ENCODE measurements around the gene ZGPAT. TPM values are rescaled to one million over a fixed set of nuclear protein-coding genes. Genes with fewer than 3 reads are reported as not detected.

The ZGPAT gene
- total and polyA plus RNA-seq, 2 of the 13 experiments (the other 11 are each of a cell fraction or from before 2014, with no cell fraction given) = 23.0 to 41.9 TPM

- peak; percentile 88; the same call in 1 of the 2 replicates for TF ChIP-seq THAP9 (CRISPR knock-in tag; IDR thresholded peaks at IDR 0.05; ENCODE audit: borderline replicate concordance)
- no peak for TF ChIP-seq RARG (CRISPR knock-in tag; IDR thresholded peaks at IDR 0.05; ENCODE audit: low read depth)
- TF ChIP-seq CAMTA2 (CRISPR knock-in tag; IDR thresholded peaks at IDR 0.05; ENCODE audit: borderline replicate concordance) = 0 out of 2 replicates have a peak, but pooled peaks have one; percentile 33
- peak; percentile 91; the same call in 1 of the 2 replicates for TF ChIP-seq ZSCAN25 (CRISPR knock-in tag; IDR thresholded peaks at IDR 0.05)
- TF ChIP-seq NR0B2 (CRISPR knock-in tag; IDR thresholded peaks at IDR 0.05) = peak; percentile 93
- TF ChIP-seq ZNF576 (CRISPR knock-in tag; IDR thresholded peaks at IDR 0.05) = peak; percentile 93; the same call in 1 of the 2 replicates
- TF ChIP-seq TOE1 (CRISPR knock-in tag; IDR thresholded peaks at IDR 0.05) = peak; percentile 92
- peak; percentile 92; the same call in 1 of the 2 replicates for TF ChIP-seq ZNF570 (CRISPR knock-in tag; IDR thresholded peaks at IDR 0.05; ENCODE audit: borderline replicate concordance)
- TF ChIP-seq NFAT5 (CRISPR knock-in tag; IDR thresholded peaks at IDR 0.05) = no peak
- TF ChIP-seq PLRG1 (conservative IDR thresholded peaks at IDR 0.05) = no peak
- TF ChIP-seq TARDBP (CRISPR knock-in tag; IDR thresholded peaks at IDR 0.05) = peak; percentile 98
- peak; percentile 62; the same call in 1 of the 2 replicates for TF ChIP-seq GATA4 (IDR thresholded peaks at IDR 0.05; ENCODE audit: borderline replicate concordance, low read depth)
- peak; percentile 79 for TF ChIP-seq PHF5A (CRISPR knock-in tag; IDR thresholded peaks at IDR 0.05; ENCODE audit: low read depth, unreplicated experiment)
- TF ChIP-seq IKZF4 (CRISPR knock-in tag; IDR thresholded peaks at IDR 0.05; ENCODE audit: borderline replicate concordance, low read depth, not compliant biosample characterization) = peak; percentile 52
- TF ChIP-seq NFE2L1 (CRISPR knock-in tag; IDR thresholded peaks at IDR 0.05; ENCODE audit: borderline replicate concordance) = peak; percentile 55; the same call in 1 of the 2 replicates
- peak; percentile 95 for TF ChIP-seq RXRB (CRISPR knock-in tag; IDR thresholded peaks at IDR 0.05; ENCODE audit: borderline replicate concordance)
Measured at GRCh38 chr20:63740627-63741353, 33.0 kb downstream of the ZGPAT start (continued).
